GM23248 (cell line): ENCODE measurements around the gene IGF2BP1. TPM values are rescaled to one million over a fixed set of nuclear protein-coding genes. Genes with fewer than 3 reads are reported as not detected.

ENCODE experiments used
- DNase-seq: peaks from one replicate; pipeline ENCODE4 v3.0.0-alpha.2; 2015
- H2AFZ ChIP-seq: fragments of 200-600 bp; sonication (generic); 2 replicates; pipeline ENCODE4 v1.6.1; 2016; ENCODE audit warnings: antibody characterized with exemption
- H3F3A ChIP-seq: fragments of 200-600 bp; sonication (generic); 2 replicates; pipeline ENCODE4 v1.6.1; 2016; ENCODE audit warnings: mild to moderate bottlenecking, antibody characterized with exemption, mixed run types; ENCODE audit not compliant: insufficient read depth
- H3K27ac ChIP-seq: fragments of 200-600 bp; sonication (generic); 2 replicates; pipeline ENCODE4 v1.5.1; 2016; ENCODE audit warnings: mild to moderate bottlenecking
- H3K27me3 ChIP-seq: fragments of 200-600 bp; sonication (generic); replicated peaks from 2 replicates; pipeline ENCODE4 v1.6.1; 2016; ENCODE audit warnings: mild to moderate bottlenecking; ENCODE audit not compliant: insufficient read depth
- H3K36me3 ChIP-seq: fragments of 200-600 bp; sonication (generic); 2 replicates; pipeline ENCODE4 v1.6.1; 2016; ENCODE audit warnings: low read depth, mild to moderate bottlenecking
- H3K4me1 ChIP-seq: fragments of 200-600 bp; sonication (generic); 2 replicates; pipeline ENCODE4 v1.6.1; 2016; ENCODE audit warnings: mild to moderate bottlenecking; ENCODE audit not compliant: insufficient read depth
- H3K4me2 ChIP-seq: fragments of 200-600 bp; sonication (generic); one replicate; pipeline ENCODE4 v1.6.1; 2016; ENCODE audit warnings: mild to moderate bottlenecking; ENCODE audit not compliant: unreplicated experiment
- H3K4me3 ChIP-seq: fragments of 200-600 bp; sonication (generic); 2 replicates; pipeline ENCODE4 v1.5.1; 2016; ENCODE audit warnings: mild to moderate bottlenecking
- H3K79me2 ChIP-seq: fragments of 200-600 bp; sonication (generic); 2 replicates; pipeline ENCODE4 v1.6.1; 2016; ENCODE audit warnings: mild to moderate bottlenecking; ENCODE audit not compliant: insufficient read depth
- H3K9ac ChIP-seq: fragments of 200-600 bp; sonication (generic); 2 replicates; pipeline ENCODE4 v1.6.1; 2016; ENCODE audit warnings: mild to moderate bottlenecking
- H3K9me2 ChIP-seq: fragments of 200-600 bp; sonication (generic); 2 replicates; pipeline ENCODE4 v1.6.1; 2016; ENCODE audit warnings: mixed run types, mild to moderate bottlenecking, moderate library complexity; ENCODE audit not compliant: insufficient read depth
- H3K9me3 ChIP-seq: fragments of 200-600 bp; sonication (generic); one replicate; pipeline ENCODE4 v1.6.1; 2017; ENCODE audit warnings: low read depth
- H4K20me1 ChIP-seq: fragments of 200-600 bp; sonication (generic); 2 replicates; pipeline ENCODE4 v1.6.0; 2016; ENCODE audit not compliant: insufficient read depth
- EZH2 ChIP-seq: fragments of 200-600 bp; sonication (generic); IDR thresholded peaks from 2 replicates; pipeline ENCODE4 v1.6.1; 2018; ENCODE audit warnings: antibody characterized with exemption, mild to moderate bottlenecking; ENCODE audit not compliant: insufficient read depth, poor library complexity, severe bottlenecking
- EZH2phosphoT487 ChIP-seq: fragments of 200-600 bp; sonication (generic); IDR thresholded peaks from 2 replicates; pipeline ENCODE4 v1.6.1; 2018; ENCODE audit warnings: antibody characterized with exemption, moderate library complexity, mild to moderate bottlenecking, low read depth; ENCODE audit not compliant: insufficient read depth
- WGBS, 2 experiments: methylation state at CpG; one replicate each; pipeline ENCODE4 v1.1.6; 2015 to 2017; ENCODE audit warnings: low lambda C conversion rate in 2 of 2, low coverage in 1 of 2; ENCODE audit errors: missing lambda C conversion rate in 2 of 2; 5-methylcytosine and 5-hydroxymethylcytosine counted together
- in situ Hi-C: fragments of 300-500 bp; cut with MboI; formaldehyde crosslinking; loops from 2 replicates; pipeline ENCODE4 v1.15.0; 2020
- polyA plus RNA-seq: library from polyadenylated mRNA; unstranded; fragments of >200 nt; fragmentation: Nextera tagmentation; extraction: Ambion mirVana; gene quantifications from 2 replicates; pipeline ENCODE4 v1.2.1, GENCODE V29; 2016
- total RNA-seq: library from RNA; depleted of rRNA; stranded (reverse); fragments of >200 nt; shearing (Covaris generic); gene quantifications from 2 replicates; pipeline ENCODE4 v1.2.3, GENCODE V29; 2014

Gene IGF2BP1
- total and polyA plus RNA-seq, 2 experiments from 2014 or later: 4.3 to 8.1 TPM

DNA sequence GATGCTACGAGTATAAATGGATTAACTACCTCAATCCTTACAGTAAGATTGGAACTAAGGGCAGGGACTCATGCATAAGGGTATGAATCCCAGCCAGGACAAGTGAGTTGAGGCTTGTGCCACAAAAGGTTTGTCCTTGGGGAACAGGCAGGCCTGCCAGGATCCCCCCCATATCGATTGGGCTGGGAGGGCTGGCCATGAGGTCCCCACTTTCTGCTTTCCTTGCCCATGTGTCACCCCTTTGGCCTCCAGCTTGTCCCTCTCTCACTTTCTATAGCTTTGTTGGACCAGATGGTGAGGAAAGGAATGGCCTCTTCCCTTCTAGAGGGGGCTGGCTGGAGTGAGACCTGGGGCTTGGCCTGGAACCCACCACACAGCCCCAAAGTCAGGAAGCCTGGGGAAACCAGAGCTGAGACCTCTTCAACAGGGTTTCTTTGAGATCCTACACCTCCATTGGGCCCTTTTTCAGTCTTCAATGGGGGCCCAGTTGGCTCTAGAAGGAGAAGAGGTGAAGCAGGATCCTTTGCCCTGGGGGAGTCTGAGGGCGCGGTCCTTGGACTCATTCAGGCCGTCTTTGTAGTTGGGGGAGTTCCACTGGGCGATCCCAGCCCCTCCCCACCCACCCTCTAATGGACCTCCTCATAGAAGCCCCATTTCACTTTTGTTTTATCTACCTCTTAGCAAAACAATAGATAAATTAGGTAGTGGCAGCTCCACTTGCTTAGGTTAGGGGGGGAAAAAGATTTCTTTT is 57.3 kb downstream of the IGF2BP1 start:
- Histone ChIP-seq H3K4me3 (no peak overlapping the region), H3K9me3 (no peaks in the 10 kb centered on the region), H3K9ac (no peak overlapping the region), H3K79me2 (no peaks in the 10 kb centered on the region), H3K27ac (no peak overlapping the region), H3K4me2 (no peak overlapping the region), H3K36me3 (peaks cover 17% of the 10 kb centered on the region; the same call in 1 of the 2 replicates), H2AFZ (no peak overlapping the region), H3K27me3 (no peaks in the 10 kb centered on the region), H3K4me1 (no peaks in the 10 kb centered on the region), H3F3A (no peaks in the 10 kb centered on the region), H3K9me2 (no peaks in the 10 kb centered on the region), H4K20me1 (no peaks in the 10 kb centered on the region)
- DNase-seq: no peak
- in situ Hi-C loops: no loop called here
- WGBS, 2 experiments: 70 to 90% methylated on average over 4 to 6 of the region's 6 CpGs
- no peak for TF ChIP-seq EZH2phosphoT487
- TF ChIP-seq EZH2: no peak

DNA sequence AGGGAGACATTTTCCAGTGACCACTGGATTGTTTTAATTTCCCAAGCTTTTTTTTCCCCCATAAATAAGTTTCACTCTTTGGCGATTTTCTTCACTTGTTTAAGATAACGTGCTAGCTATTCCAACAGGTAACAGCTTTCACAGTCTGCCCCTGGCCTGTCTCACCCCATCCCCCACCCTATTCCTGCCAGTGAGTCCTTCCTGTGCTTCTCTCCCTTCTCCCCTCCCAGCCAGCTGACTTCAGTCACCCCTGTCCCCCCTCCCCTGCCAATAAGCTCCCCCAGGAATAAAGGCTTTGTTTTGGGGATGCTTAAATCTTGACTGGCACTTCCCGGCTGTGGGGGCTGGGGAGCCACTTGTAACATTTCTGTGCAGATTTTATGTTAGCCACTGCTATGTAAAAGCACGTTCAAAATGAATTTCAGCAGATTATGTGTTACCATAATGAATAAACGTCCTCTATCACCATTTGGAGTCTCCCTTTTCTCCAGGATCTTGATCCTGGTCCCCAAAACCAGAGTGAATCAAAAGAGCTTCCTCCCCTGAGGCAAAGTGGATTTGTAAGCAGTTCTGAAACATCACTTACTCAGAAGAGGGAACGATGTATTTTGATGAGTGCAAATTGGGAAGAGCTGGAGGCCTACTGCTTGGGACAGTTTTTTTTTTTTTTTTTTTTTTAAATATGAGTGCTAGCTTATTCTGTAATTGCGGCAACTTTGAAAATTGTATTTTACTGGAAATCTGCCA is 58.2 kb downstream of the IGF2BP1 start:
- no peak overlapping the region for H2AFZ ChIP-seq
- WGBS, 2 experiments: 53 to 57% methylated on average over 7 of the region's 7 CpGs
- no peak for TF ChIP-seq EZH2phosphoT487
- no peak for TF ChIP-seq EZH2
- no peaks in the 10 kb centered on the region for H3K9me3 ChIP-seq
- no peak overlapping the region for H3K4me2 ChIP-seq
- no peak overlapping the region for H3K27ac ChIP-seq
- no peaks in the 10 kb centered on the region for H3K4me1 ChIP-seq
- in situ Hi-C loops: no loop called here
- no peak overlapping the region for H3K4me3 ChIP-seq
- no peaks in the 10 kb centered on the region for H3K79me2 ChIP-seq
- DNase-seq: no peak
- 0 out of 2 replicates have a peak, but pooled peaks cover 12% of the 10 kb centered on the region for H3K36me3 ChIP-seq
- H3F3A ChIP-seq: no peaks in the 10 kb centered on the region
- no peaks in the 10 kb centered on the region for H3K27me3 ChIP-seq
- H3K9ac ChIP-seq: no peak overlapping the region
- H3K9me2 ChIP-seq: no peaks in the 10 kb centered on the region
- H4K20me1 ChIP-seq: no peaks in the 10 kb centered on the region

DNA sequence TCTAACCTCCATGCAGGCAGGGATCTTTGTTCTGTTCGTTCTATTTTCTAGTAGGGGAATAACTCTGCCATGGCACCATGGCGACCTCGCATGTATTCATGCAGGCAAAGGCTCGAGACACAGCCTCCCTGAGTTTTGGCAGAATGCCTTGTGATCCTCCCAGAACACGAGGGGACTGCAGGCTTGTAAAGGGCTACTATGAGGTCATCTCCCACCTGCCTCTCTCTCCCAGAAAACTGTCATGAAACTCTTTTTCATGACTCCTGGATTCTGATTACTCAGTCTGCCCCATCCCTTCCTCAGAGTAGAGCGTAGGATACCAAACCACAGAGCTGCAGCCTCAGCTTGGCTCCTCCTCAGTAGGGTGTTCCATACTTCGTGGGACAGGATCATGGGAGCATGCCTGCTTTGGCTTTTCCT is 64.3 kb downstream of the IGF2BP1 start:
- peak; percentile 18 for DNase-seq
- no peaks in the 10 kb centered on the region for H3K27me3 ChIP-seq
- H3K36me3 ChIP-seq: no peaks in the 10 kb centered on the region
- H4K20me1 ChIP-seq: no peaks in the 10 kb centered on the region
- H3K4me3 ChIP-seq: no peak overlapping the region
- no peaks in the 10 kb centered on the region for H3K79me2 ChIP-seq
- H3K9me2 ChIP-seq: no peaks in the 10 kb centered on the region
- H3K4me1 ChIP-seq: no peaks in the 10 kb centered on the region
- no peak overlapping the region for H3K4me2 ChIP-seq
- no peak overlapping the region for H3K27ac ChIP-seq
- H2AFZ ChIP-seq: no peak overlapping the region
- WGBS, 2 experiments: 47 to 56% methylated on average over 7 of the region's 7 CpGs
- H3K9ac ChIP-seq: no peak overlapping the region
- H3F3A ChIP-seq: no peaks in the 10 kb centered on the region
- in situ Hi-C loops: no loop called here
- no peak for TF ChIP-seq EZH2phosphoT487
- no peak for TF ChIP-seq EZH2
- no peaks in the 10 kb centered on the region for H3K9me3 ChIP-seq

DNA sequence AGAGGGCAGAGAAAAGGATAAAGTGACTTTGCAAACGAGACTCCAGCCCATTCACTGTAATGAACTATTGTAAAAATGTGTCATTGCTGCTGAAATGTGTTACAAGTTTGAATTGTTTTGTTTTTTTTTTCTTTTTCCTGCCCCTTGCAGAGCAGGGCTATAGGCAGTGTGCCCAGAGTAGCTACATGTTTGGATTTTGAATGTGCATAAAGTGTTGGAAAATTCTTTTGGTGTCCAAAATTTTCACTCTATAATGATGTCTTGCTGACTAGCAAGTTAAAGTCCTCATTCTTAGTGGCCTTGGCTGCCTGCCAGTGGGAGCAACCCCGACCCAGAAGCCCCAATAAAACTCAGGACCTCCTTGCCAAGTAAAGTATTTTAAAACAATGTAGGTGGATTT is 66.5 kb downstream of the IGF2BP1 start:
- no peaks in the 10 kb centered on the region for H3K4me1 ChIP-seq
- H3K27ac ChIP-seq: no peak overlapping the region
- H4K20me1 ChIP-seq: no peaks in the 10 kb centered on the region
- H3F3A ChIP-seq: no peaks in the 10 kb centered on the region
- H2AFZ ChIP-seq: no peak overlapping the region
- H3K9me3 ChIP-seq: no peaks in the 10 kb centered on the region
- H3K9me2 ChIP-seq: no peaks in the 10 kb centered on the region
- H3K9ac ChIP-seq: no peak overlapping the region
- no peaks in the 10 kb centered on the region for H3K27me3 ChIP-seq
- no peak overlapping the region for H3K4me3 ChIP-seq
- TF ChIP-seq EZH2: no peak
- TF ChIP-seq EZH2phosphoT487: no peak
- in situ Hi-C loops: no loop called here
- H3K36me3 ChIP-seq: no peaks in the 10 kb centered on the region
- DNase-seq: peak; percentile 4
- WGBS, 2 experiments: 0 to 2% methylated on average over 2 of the region's 2 CpGs
- H3K79me2 ChIP-seq: no peaks in the 10 kb centered on the region
- H3K4me2 ChIP-seq: no peak overlapping the region
